Gastroesophageal sphincter (tissue), 3 donors: Measurements from ENCODE around the gene NPDC1.

Source experiments
- CTCF ChIP-seq, 4 experiments: fragments of 200-600 bp in 2 of 4; fragments of 450-650 bp in 2 of 4; sonication (generic) in 1 of 4; IDR thresholded peaks; one replicate each; pipeline ENCODE4 v1.5.1; 2017 to 2019; ENCODE audit warnings: antibody characterized with exemption in 4 of 4, mild to moderate bottlenecking in 2 of 4, moderate library complexity in 2 of 4
- EP300 ChIP-seq: sonication (generic); formaldehyde crosslinking; IDR thresholded peaks from one replicate; pipeline ENCODE4 v1.6.1; 2017; ENCODE audit warnings: antibody characterized with exemption, mild to moderate bottlenecking
- POLR2A ChIP-seq, 2 donors: fragments of 450-650 bp; IDR thresholded peaks; one replicate each; pipeline ENCODE4 v1.6.1; 2017; ENCODE audit warnings: antibody characterized with exemption in 2 of 2, mild to moderate bottlenecking in 2 of 2, moderate library complexity in 1 of 2

- TF ChIP-seq CTCF (IDR thresholded peaks at IDR 0.05) (no peak), POLR2A (IDR thresholded peaks at IDR 0.05) (no peak), EP300 (no peak)
Measured at GRCh38 chr9:137020771-137021567, 25.0 kb downstream of the NPDC1 start.
